Fibroblast of lung (primary cell): ENCODE data around the gene UBE2E2.

Experiments
- CTCF ChIP-seq, 2 donors: IDR thresholded peaks in 1 of 2; conservative IDR thresholded peaks in 1 of 2; 1 replicate in 1 of 2; 2 replicates in 1 of 2; pipeline ENCODE4 v1.5.1; 2011 to 2012; ENCODE audit warnings: low read length in 2 of 2, control low read depth in 1 of 2, inconsistent platforms in 1 of 2, low read depth in 1 of 2, mild to moderate bottlenecking in 1 of 2
- EZH2 ChIP-seq: IDR thresholded peaks from 2 replicates; pipeline ENCODE4 v1.5.1; 2012; ENCODE audit warnings: low read length, control low read depth, mild to moderate bottlenecking; ENCODE audit errors: missing control alignments

- no peak for TF ChIP-seq EZH2
- no peak for TF ChIP-seq CTCF (conservative IDR thresholded peaks at IDR 0.05 in 1 of 2, IDR thresholded peaks at IDR 0.05 in 1 of 2; ENCODE audit: low read depth in 1 of 2, low read length in 2 of 2)
Measured at GRCh38 chr3:23580096-23580713, 377.1 kb downstream of the UBE2E2 start.
